Neuronal stem cell (in vitro differentiated cells): ENCODE results near the gene ZDHHC23.

Experiments used
- DNase-seq: peaks from one replicate; pipeline ENCODE4 v3.0.0-alpha.2; 2013; ENCODE audit warnings: low spot score
- H2AFZ ChIP-seq: one replicate; pipeline ENCODE4 v1.6.1; 2013; ENCODE audit warnings: mild to moderate bottlenecking, low read length, inconsistent platforms
- H2AK5ac ChIP-seq: 2 replicates; pipeline ENCODE4 v1.6.1; 2013; ENCODE audit warnings: low read depth, mild to moderate bottlenecking, inconsistent platforms, low read length, moderate library complexity, mixed read lengths
- H2BK120ac ChIP-seq: 2 replicates; pipeline ENCODE4 v1.6.1; 2013; ENCODE audit warnings: low read depth, mild to moderate bottlenecking, inconsistent platforms, low read length, moderate library complexity, mixed read lengths
- H2BK12ac ChIP-seq: one replicate; pipeline ENCODE4 v1.6.1; 2013; ENCODE audit warnings: low read length, inconsistent platforms
- H2BK15ac ChIP-seq: 2 replicates; pipeline ENCODE4 v1.6.1; 2013; ENCODE audit warnings: mild to moderate bottlenecking, low read length, inconsistent platforms, mixed read lengths
- H2BK5ac ChIP-seq: one replicate; pipeline ENCODE4 v1.6.1; 2013; ENCODE audit warnings: inconsistent platforms, mild to moderate bottlenecking, low read length, moderate library complexity
- H3K14ac ChIP-seq: one replicate; pipeline ENCODE4 v1.6.1; 2013; ENCODE audit warnings: low read length, inconsistent platforms
- H3K18ac ChIP-seq: 2 replicates; pipeline ENCODE4 v1.6.1; 2013; ENCODE audit warnings: low read length, inconsistent platforms
- H3K23ac ChIP-seq: 2 replicates; pipeline ENCODE4 v1.6.1; 2013; ENCODE audit warnings: low read depth, mild to moderate bottlenecking, mixed read lengths, low read length, inconsistent platforms; ENCODE audit not compliant: poor library complexity
- H3K27ac ChIP-seq: replicated peaks from 3 replicates; pipeline ENCODE4 v1.5.1; 2013; ENCODE audit warnings: low read length, inconsistent platforms
- H3K27me3 ChIP-seq, 3 experiments: 2 replicates each; pipeline ENCODE4 v1.6.1; 2013; ENCODE audit warnings: low read length in 3 of 3, mild to moderate bottlenecking in 2 of 3, inconsistent platforms in 1 of 3, low read depth in 1 of 3, mixed read lengths in 1 of 3, moderate library complexity in 1 of 3; ENCODE audit not compliant: control insufficient read depth in 3 of 3, insufficient read depth in 3 of 3
- H3K36me3 ChIP-seq, 2 donors: replicated peaks in 1 of 2; 2 replicates each; pipeline ENCODE4 v1.6.1; 2013; ENCODE audit warnings: low read length in 2 of 2; ENCODE audit not compliant: control insufficient read depth in 2 of 2, insufficient read depth in 2 of 2
- H3K4ac ChIP-seq: 2 replicates; pipeline ENCODE4 v1.6.1; 2013; ENCODE audit warnings: inconsistent platforms, mild to moderate bottlenecking, low read length, moderate library complexity
- H3K4me1 ChIP-seq, 2 donors: 1 replicate in 1 of 2; 2 replicates in 1 of 2; pipeline ENCODE4 v1.6.1; 2013; ENCODE audit warnings: low read length in 2 of 2, low read depth in 1 of 2; ENCODE audit not compliant: control insufficient read depth in 2 of 2, insufficient read depth in 1 of 2
- H3K4me2 ChIP-seq: one replicate; pipeline ENCODE4 v1.6.1; 2013; ENCODE audit warnings: mild to moderate bottlenecking, low read length, inconsistent platforms; ENCODE audit not compliant: insufficient read depth, poor library complexity, severe bottlenecking
- H3K4me3 ChIP-seq, 2 donors: 2 replicates each; pipeline ENCODE4 v1.5.1; 2013; ENCODE audit warnings: low read length in 2 of 2, mild to moderate bottlenecking in 2 of 2, inconsistent platforms in 1 of 2, moderate library complexity in 1 of 2
- H3K79me1 ChIP-seq: one replicate; pipeline ENCODE4 v1.6.1; 2013; ENCODE audit warnings: low read depth, mild to moderate bottlenecking, inconsistent platforms, low read length, moderate library complexity
- H3K9ac ChIP-seq: one replicate; pipeline ENCODE4 v1.6.1; 2013; ENCODE audit warnings: mild to moderate bottlenecking, low read depth, low read length, inconsistent platforms; ENCODE audit not compliant: poor library complexity
- H3K9me3 ChIP-seq, 2 donors: replicated peaks in 1 of 2; 2 replicates each; pipeline versions ENCODE3 to v1.6.1; 2013; ENCODE audit warnings: low read length in 2 of 2, mild to moderate bottlenecking in 2 of 2, inconsistent platforms in 1 of 2, low read depth in 1 of 2, mixed read lengths in 1 of 2, moderate library complexity in 1 of 2; ENCODE audit not compliant: control insufficient read depth in 2 of 2, insufficient read depth in 1 of 2
- H4K8ac ChIP-seq: one replicate; pipeline ENCODE4 v1.6.1; 2013; ENCODE audit warnings: low read depth, mild to moderate bottlenecking, inconsistent platforms, low read length, moderate library complexity
- H4K91ac ChIP-seq: one replicate; pipeline ENCODE4 v1.6.1; 2013; ENCODE audit warnings: low read length, low read depth, mild to moderate bottlenecking, inconsistent platforms; ENCODE audit not compliant: poor library complexity
- WGBS, 2 donors: extraction: QIAGEN DNeasy Blood & Tissue Kit; methylation state at CpG; one replicate each; pipeline ENCODE4 v1.1.7; 2013; ENCODE audit warnings: missing lambda C conversion rate in 2 of 2, mixed read lengths in 1 of 2; ENCODE audit not compliant: insufficient read length in 2 of 2, insufficient replicate concordance in 1 of 2; ENCODE audit errors: extremely low coverage in 2 of 2; 5-methylcytosine and 5-hydroxymethylcytosine counted together

The ZDHHC23 gene

DNA sequence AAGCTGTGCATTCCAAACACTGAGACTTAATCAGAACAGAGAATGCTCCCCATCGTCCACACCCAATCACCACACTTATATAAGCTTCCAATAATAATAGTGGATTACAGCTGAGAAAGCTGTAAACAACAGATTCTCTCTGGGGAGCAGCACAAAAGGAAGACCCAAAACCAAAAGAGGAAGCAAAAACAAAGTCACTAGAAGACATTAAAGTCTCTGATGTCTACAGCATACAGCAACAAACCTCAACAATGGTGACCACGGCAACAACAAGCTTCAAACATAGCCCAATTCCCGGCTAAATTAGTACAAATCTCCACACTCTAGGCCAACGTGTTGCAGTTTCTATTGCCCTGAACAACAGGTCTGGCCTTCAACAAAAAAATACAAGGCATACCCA, 37.7 kb downstream of the ZDHHC23 start:
- H3K79me1 ChIP-seq, result no peaks in the 10 kb centered on the region
- H2AK5ac ChIP-seq, result no peak overlapping the region
- peaks cover 0 to 9% of the 10 kb centered on the region in 2 donors for H3K9me3 ChIP-seq
- H3K18ac ChIP-seq, result no peak overlapping the region
- peak overlapping the region; percentile 48 for H2AFZ ChIP-seq
- no peaks in the 10 kb centered on the region for H3K27me3 ChIP-seq
- H2BK12ac ChIP-seq, result no peak overlapping the region
- H4K8ac ChIP-seq, result no peak overlapping the region
- H3K23ac ChIP-seq, result no peak overlapping the region
- DNase-seq, result no peak
- no peak overlapping the region for H2BK120ac ChIP-seq
- H4K91ac ChIP-seq, result no peak overlapping the region
- no peak overlapping the region for H3K4me3 ChIP-seq
- peaks cover 0 to 2% of the 10 kb centered on the region in 2 donors for H3K36me3 ChIP-seq
- H3K4me1 ChIP-seq, result peaks cover 4 to 8% of the 10 kb centered on the region in 2 donors
- no peak overlapping the region for H3K4me2 ChIP-seq
- H3K27ac ChIP-seq, result peak overlapping the region; percentile 38
- H3K4ac ChIP-seq, result no peak overlapping the region
- H3K9ac ChIP-seq, result no peak overlapping the region
- no CpG with 5 or more reads among the region's 4 CpGs for WGBS, 2 donors
- H2BK15ac ChIP-seq, result no peak overlapping the region
- no peak overlapping the region for H2BK5ac ChIP-seq
- H3K14ac ChIP-seq, result no peak overlapping the region

DNA sequence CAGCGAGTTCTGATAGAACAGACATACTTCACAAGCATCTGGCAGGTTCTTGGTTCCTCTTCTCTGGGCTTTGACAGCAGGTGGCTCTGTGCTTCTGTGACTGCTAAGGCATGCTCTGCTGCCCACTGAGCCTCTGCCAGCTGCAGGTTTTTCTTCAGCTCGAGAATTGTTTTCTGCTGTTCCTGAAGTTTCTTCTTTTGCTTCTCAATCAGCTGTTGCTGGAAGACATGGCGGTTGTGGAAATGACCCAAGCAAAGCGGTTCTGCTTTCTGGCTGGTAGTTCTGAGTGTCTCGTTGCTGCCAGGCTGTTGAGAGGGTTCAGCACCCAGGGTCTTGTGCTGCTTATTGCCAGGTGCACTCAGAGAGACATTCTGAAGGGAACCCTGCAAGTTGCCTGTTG, 57.7 kb downstream of the ZDHHC23 start:
- no peak overlapping the region for H3K27ac ChIP-seq
- H2BK5ac ChIP-seq, result peak overlapping the region; percentile 83
- H3K4me2 ChIP-seq, result no peak overlapping the region
- no peak overlapping the region for H3K4me3 ChIP-seq
- H4K91ac ChIP-seq, result no peak overlapping the region
- no peaks in the 10 kb centered on the region for H3K79me1 ChIP-seq
- no peak overlapping the region for H3K18ac ChIP-seq
- no peak overlapping the region for H3K14ac ChIP-seq
- H3K9me3 ChIP-seq, result peaks cover 6 to 14% of the 10 kb centered on the region in 2 donors
- no CpG with 5 or more reads among the region's 5 CpGs for WGBS, 2 donors
- H3K9ac ChIP-seq, result no peak overlapping the region
- H2BK120ac ChIP-seq, result no peak overlapping the region
- no peak overlapping the region for H3K4ac ChIP-seq
- H4K8ac ChIP-seq, result no peak overlapping the region
- no peak overlapping the region for H2BK15ac ChIP-seq
- H3K4me1 ChIP-seq, result no peaks in the 10 kb centered on the region
- no peak overlapping the region for H2BK12ac ChIP-seq
- no peaks in the 10 kb centered on the region for H3K27me3 ChIP-seq
- H2AK5ac ChIP-seq, result no peak overlapping the region
- H2AFZ ChIP-seq, result no peak overlapping the region
- H3K23ac ChIP-seq, result no peak overlapping the region
- peaks cover 1 to 15% of the 10 kb centered on the region in 2 donors for H3K36me3 ChIP-seq
- no peak for DNase-seq

DNA sequence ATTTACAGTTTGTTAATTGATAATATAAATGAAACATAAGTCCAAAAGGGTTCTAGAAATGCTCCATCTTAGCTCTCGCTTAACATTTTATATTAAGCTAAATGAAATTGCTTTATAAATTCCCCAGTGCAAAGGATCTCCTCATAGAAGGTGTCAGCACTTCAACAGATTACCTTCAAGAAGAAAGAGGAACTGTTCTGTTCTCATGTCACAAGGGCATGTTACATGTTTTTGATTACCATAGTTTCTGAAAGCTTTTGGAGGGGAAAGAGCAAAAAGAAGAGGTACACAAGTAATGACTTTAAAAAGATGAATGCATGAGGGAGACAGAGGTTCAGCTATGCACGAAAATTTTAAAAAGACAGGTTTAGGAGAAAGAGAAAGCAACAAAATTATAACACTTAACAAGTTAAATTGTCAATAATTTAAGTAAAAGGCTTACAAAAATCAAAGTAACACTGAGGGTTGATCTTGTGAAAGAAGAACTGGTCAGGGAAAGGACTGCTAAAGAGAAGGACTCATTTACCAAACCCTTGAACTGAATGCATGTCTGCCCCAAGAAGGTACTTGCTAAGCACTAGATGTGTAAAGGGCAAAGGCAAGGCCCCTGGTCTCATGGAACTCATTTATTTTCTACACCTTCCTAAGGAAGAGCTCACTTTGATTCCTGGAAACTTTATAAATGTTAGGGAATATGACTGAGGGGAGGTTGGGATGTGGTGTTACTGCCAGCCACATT, 63.4 kb downstream of the ZDHHC23 start:
- Histone ChIP-seq H4K8ac (no peak overlapping the region), H2BK15ac (no peak overlapping the region), H3K9ac (no peak overlapping the region), H3K27me3 (no peaks in the 10 kb centered on the region), H3K23ac (no peak overlapping the region), H3K4me3 (no peak overlapping the region), H4K91ac (no peak overlapping the region), H3K14ac (no peak overlapping the region), H2AFZ (no peak overlapping the region), H3K4ac (no peak overlapping the region), H2BK12ac (no peak overlapping the region), H3K79me1 (no peaks in the 10 kb centered on the region), H3K18ac (no peak overlapping the region), H3K4me2 (no peak overlapping the region), H2BK120ac (no peak overlapping the region), H3K27ac (no peak overlapping the region), H2BK5ac (no peak overlapping the region), H3K4me1 (no peaks in the 10 kb centered on the region), H2AK5ac (no peak overlapping the region), H3K36me3 (no peaks in the 10 kb centered on the region), H3K9me3 (peaks cover 0 to under 1% of the 10 kb centered on the region in 2 donors)
- no peak for DNase-seq
- WGBS, 2 donors, result no CpG with 5 or more reads among the region's 2 CpGs
